SW480 (cell line): Measurements from ENCODE around the gene CDH20.
A peak's percentile ranks its signal among the peaks of the same experiment; 100 is the strongest.

Experiments used
- DNase-seq: peaks from one replicate; pipeline ENCODE4 v3.0.0-alpha.2; 2016; ENCODE audit warnings: low spot score

CDH20 gene

DNA sequence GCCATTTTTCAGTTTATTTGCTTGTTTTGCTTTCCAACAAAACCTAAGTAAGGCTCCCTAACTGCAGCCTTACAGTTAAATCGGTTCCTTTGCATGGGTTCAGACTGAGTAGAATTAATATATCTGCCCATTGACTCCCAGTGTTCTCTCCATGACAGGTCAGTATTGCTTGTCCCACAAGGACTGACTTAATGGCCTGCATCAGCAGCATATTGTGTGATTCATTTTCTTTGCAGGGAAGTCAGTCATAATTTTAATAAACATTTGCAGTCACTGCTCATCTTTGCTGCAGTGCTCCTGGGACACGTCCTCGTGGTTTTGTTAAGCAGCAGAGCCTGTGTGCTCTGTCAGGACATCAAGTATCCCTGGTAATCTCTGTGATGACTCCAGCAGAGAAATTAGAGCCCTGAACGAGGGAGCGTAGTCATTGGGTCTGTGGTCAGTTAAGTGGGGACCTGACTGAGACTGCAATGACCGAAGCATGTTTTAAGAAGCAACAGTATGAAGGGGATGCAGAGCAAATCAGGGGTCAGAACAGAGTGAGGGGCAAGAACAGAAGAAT lies 93.3 kb downstream of the CDH20 start:
- no peak for DNase-seq

DNA sequence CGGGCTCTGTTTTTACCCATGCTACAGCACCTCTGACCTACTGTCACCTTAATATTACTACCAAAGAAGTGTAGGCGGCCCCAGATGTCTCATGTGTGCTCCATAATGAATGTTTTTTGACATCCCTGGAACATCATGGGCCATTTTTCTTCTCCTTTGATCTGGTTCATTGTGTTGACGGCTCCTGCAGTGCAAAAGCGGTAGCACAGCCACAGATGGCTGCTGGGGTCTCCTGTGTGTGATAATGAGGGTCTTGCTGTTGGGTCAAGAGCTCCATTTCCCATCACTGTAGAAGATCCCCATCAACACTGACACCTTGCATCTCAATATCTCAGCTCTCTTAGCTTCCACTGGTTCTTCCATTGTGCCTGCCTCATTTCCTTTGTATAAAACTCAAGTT lies 95.0 kb downstream of the CDH20 start:
- DNase-seq: no peak

DNA sequence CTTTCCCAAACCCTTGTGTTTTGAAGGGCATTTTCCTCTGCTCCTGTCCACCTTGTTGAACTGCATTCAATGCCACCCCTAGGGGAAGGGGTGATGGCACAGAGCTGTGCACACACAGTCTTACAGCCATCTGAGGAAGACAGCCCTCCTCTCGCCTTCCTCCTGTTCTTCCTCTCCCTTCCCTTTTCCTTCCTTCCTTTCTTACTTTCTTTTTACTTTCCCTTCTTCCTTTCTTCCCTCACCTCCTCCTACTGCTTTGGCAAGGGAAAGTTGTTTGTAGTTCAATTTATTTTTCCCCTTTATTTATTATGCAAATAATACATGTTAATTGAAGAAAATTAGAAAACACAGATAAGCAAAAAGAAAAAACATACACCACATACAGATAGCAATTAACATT lies 99.4 kb downstream of the CDH20 start:
- no peak for DNase-seq

DNA sequence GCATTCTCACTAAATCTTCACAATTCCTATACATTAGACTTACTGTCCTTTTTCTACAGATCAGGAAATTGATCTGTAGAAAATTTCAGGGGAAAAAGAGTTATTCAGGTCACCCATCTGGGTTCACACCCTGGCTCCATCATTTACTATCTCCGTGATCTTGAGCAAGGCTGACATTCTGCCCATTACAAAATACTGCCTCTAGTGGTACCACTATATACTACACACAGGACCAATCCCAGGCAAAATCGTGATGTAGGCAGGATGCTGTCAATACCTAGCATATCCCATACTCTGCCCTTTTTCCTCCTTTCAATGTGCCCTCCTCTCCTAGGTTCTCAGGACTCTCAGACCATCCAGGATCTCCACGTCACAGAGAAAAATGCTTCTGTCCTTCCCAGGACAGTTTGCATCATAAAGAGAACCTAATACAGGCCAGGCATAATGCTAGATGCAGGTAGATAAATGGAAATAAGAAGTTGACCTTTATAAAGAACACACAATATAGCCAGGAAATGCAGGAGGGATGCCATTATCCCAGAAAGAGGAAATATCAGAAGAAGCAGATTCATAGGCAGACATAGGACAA lies 101.9 kb downstream of the CDH20 start:
- no peak for DNase-seq

DNA sequence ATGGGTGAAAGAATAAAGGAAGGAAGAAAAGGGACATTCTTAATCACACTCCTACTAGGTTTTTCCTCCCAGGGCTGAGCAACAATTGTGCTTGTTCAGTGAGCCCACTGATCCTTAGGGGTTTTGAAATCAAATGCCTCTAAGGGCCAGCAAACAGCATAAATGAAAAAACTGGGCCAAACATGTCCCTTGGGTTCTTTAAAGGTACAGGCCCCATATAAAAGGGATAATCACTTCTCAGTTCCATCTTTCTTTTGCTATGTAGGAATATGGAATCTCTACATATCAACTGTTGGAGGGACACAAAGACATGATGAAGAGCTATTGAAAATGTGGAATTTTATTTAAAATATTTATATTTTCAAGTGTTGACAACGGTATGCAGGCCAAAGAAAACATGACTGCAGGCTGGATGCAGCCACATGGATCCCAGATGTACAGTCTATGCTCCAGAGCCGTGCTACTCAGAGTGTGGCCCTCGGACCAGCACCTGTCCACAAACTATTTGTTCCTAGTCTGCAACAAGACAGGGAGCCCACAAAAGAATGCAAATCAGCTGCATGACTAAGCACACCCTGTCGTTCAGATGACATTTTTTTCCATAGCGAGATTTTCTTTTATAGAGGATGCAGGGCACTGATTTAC lies 110.0 kb downstream of the CDH20 start:
- DNase-seq: no peak

DNA sequence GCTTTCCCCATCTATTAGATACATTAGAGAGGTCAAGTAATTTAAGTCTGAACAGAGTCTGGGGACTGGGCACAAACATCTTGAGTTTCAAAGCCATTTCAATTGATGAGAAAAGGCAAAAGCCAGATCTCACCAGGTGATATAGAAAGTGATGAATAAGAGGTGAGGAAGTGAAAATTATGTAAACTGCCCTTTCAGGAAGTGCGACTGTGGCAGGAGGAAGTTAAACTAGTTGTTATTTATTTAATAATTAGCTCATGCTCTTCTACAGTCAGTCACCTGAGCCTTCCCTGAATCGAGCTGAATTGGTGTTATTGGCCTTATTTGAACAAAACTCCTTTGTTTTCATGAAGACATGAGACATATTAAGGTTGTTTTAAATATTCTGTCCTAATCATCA lies 115.1 kb downstream of the CDH20 start:
- DNase-seq: no peak

DNA sequence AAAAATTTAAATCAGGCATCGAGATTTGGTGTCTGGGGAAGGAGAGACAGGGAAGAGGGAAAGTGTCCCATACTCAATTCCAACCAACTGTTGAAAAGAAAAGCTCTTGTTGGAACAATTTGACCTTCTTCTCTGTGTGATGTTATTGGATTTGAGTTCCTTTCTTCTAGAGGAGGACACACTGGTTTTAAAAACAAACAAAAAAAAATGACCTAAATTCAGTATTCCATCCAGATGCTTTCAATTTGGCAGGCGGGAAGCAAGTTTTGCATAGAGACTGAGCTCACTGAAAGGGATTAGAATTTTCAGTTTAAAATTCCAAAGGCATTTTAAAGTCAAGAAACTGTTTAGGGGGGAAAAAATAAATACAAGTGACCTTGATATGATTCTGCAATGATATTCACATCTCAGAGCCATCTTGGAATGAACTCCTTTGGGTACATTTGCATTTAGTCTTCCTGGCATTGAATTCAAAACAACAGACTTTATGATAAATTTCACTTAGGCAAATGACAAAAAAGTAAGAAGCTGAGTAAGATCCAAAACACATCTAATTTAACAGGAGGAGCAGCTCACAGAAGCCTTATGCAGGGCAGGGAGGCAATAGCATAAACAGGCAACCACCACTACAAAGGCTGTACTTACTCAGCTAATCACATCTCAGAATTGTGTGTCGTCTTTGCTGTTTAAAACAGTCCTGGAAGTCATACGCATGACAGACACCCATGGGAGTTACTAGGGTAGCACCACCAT lies 126.8 kb downstream of the CDH20 start:
- no peak for DNase-seq

DNA sequence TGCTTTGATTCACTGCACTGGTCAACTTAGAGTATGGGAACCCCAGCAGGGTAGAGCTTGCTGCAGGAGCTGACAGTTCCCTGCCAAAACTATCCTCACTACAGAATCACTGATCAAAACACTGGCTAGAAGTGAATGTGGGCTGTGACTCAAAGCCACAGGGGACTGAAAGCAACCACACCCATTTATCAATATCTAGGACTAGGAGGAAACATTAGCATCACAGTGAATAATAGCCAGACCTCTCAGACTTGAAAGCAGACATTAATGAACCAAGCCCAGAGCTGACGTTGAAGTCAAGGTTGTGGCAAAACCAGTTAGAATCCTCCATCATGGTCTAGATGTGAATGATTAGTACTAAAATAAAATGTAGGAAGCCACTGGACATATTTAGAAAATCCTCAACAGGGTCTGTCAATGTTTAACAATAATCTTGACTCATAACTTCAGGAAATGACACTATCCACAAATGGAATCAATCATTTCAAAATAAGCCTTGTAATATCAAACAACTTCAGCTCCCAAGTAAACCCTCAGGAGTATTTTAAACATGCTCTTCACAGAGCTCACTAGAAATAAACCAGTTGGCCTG lies 131.4 kb downstream of the CDH20 start:
- no peak for DNase-seq

DNA sequence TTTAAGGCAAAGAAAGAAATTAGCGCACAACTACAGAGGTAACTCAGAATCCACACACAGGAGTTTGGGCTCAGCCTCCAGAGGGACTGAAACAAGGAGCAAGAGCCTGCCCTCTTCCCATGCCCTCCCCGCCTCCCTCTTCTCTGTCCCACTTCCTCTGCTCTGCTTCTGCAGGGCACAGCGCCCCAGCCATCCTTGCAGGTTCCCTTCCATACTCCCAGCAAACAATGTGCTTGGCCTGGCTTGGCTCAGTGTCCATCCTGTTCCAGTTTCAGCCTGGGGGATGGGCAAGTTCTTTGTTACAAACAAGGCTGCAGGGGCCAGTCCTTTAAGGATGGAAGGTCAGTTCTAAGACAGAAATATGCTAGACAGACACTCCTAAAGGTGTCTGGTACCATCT lies 133.5 kb downstream of the CDH20 start:
- no peak for DNase-seq

DNA sequence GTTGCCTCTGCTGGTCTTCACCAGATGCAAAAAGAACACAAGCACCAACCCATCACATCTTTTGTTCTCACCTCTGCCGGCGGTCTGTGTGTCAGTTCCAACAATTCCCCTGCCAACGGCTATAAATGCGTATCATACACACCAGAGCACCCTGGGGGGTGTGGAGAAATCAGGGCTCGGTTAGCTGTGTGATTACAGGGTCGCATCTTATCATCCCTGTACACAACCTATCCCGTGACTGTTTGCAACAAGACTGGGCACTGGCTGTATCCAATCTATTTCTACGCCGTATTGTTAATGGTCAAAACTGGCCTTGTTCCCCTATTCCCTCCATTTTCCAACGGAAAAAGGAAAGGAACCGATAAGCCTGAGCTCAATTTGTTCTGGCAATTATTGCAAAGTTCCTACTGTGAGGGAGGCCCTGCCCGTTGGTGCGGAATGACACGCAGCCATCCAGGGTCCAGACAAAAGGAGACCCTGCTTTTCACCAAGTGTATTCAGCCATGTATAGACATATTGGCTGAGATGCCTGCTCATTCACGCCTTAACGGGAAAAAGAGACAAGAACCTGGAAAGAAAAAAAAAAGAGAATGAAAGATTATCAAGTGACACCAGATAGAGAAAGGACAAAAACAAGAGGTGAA lies 136.9 kb downstream of the CDH20 start:
- DNase-seq: no peak

DNA sequence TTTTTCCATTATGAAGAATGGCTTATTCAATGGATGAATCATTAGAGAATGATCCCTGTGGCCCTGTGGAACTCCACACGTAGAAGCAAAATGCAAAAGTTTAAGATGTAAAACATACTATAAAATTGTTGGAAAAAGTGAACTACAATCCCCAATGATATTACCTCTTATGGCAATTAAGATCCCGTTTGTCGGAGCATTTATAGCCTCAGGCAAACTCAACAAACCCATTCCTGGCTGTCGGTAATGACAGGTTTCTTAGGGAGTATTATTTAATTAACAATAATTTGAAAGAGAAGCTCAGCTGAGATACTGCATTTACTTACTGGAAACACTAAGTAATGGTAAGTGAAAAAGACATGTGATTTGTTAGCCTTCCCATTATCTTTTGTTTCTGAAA lies 138.3 kb downstream of the CDH20 start:
- DNase-seq: no peak

DNA sequence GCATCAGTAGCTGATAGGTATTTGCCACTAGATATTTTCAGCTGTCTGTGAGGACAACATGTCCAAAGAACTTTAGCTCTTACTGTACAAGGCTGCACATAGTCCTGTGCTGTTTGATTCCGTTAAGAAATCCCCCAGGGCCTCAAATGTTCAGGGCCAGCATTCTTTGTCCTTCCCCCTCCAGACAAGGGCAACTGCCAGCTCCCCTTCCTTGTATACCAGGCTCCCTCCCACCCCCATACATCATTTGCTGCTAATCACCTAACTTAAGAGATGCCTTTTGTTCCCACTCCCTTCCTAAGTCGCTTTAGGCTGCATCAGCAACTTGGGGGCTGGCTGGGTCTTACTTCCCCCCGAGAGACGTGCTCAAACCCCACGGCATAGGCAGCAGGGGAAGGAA lies 138.7 kb downstream of the CDH20 start:
- no peak for DNase-seq

DNA sequence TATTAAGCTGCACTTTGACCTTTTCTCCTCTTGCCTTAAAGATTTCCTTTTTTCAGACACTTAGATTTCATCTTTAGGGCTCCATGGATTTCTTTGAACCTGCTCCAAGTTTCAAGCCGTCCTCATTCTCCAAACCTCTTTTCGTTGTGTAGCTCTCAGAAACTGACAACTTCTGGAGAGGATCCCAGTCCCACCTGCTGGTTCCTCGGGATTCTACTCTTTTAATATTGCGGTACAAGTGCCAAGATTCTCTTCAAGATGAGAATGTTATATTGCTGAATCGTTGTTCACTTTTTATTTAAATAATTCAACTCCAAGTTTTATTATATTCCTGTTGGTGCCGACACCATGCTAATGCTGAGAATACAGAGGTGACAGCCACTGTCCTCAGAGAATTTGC lies 141.1 kb downstream of the CDH20 start:
- no peak for DNase-seq

DNA sequence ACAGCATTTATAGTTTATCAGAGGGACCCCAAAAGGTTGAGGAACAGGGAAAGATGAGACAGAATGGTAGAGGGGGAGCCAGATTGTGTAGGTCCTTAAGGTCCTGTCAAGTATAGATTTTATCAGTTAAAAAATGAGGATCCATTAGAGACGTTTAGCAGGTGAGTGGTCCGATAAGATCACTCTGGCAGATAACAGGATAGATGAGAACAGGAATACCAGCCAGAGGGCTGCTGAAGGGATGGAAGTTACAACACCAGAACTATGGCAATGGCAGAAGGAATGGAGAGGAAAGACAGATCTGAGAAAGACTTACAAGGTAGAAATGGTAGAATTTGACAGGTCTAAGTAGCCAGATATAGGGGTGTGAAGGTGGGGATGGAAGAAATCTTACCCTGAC lies 141.7 kb downstream of the CDH20 start:
- DNase-seq: no peak

DNA sequence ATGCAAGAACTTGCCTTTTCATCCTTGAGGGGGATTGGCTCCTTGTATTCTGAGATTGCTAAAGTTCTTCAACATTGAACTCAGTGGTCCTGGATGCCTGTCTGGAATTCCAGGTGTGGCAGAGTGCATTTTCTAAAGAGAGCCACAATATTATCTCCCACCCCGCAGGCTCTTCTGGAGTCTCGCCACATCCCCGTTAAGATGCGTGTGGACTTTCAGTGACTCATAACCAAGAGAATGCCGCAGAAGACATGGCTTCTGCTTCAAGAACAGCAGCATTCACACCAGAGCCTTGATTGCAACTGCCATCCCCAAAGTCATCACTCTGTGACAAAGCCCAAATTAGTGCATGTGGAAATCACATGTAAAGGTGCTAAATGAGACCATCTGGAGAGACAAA lies 142.7 kb downstream of the CDH20 start:
- DNase-seq: no peak

DNA sequence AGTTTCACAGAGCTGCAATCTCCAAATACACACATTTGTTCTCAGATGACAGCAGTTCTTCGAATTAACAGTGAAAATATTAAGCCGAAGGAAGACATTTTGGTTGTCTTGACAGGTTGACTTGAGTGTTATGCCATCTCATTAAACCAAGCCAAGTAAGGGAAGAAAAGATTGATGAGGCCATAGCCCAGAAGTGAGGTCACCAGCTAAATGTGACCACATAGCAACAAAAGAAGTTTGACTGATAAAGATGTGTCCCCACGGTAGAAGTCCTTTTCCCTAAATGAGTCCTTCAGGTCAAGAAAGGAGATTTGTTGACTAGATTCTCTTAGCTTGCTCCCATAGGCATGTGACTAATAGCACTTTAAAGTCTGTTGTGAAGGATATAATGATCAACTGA lies 156.1 kb downstream of the CDH20 start:
- no peak for DNase-seq

DNA sequence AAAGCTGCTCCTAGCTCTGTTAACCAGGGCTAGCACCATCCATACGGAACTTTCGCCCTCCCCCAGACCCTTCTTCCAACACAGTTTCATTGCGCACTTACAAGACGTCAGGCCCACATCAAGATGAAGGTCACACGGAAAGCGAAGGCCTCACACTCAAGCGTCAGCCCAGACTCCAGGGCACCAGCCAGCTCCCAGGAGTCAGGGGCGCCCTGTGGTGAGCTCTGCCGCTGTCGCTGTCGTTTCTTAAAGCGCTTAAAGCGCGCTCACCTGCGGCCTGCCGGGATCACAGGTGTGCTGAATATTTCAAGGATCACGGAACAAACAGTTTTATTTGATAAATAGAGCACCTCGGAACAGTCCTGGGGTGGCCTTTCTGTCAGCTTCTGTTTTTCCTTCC lies 163.1 kb downstream of the CDH20 start:
- DNase-seq: no peak

DNA sequence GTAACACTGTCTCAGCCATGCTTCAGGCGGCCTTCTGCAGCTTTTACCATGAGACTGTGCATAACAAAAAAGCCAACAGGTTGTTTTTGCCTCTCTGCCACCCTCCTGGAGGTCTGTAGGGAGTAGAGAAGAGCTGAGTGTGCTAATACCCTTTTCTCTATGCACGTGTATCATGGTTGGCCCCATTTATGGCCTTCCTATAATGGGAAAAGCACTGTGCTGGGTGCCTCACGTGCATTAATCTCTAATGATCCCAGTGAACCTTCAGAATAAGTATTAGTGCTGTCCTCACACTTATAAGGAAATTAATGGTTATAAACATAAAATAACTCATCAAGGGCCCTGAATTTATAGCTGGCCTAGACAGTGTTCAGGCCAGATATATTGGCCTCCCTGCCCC lies 164.2 kb downstream of the CDH20 start:
- no peak for DNase-seq

DNA sequence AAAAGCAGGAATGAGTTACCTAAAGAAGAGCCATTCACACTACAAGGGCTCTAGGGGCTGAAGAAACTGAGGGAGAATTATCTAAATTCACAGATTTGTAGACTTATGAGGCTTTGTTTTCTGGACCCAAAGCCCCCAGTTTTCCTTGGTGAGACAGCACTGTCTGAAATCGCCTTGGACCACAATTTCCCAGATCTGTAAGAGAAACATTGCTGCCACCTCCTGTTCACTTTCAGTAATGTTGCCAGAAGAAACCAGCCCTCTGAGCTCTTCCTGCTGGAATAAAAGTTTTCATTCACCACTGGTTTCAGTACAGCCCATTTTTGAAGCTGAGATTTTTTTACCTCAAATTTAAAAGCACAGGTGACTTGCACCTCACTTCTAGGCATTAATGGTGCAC lies 169.2 kb downstream of the CDH20 start:
- peak; percentile 34 for DNase-seq

DNA sequence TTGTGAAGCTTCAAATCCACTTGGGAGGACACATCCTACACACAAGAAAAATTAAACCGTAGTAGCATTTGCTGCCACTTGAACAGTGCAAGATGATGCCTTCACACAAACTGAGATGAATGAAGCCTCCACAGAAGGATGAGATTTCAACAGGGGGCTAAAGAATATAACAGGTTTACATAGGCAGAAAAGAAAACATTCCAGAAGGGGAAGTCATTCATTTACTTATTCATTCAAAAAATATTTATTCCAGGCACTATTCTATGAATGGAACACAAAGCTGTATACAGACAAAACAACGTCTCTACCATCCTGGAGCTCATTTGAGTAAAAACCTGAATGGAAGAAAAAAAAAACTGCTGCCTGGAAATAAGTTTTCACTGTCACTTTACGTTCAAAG lies 170.5 kb downstream of the CDH20 start:
- no peak for DNase-seq

DNA sequence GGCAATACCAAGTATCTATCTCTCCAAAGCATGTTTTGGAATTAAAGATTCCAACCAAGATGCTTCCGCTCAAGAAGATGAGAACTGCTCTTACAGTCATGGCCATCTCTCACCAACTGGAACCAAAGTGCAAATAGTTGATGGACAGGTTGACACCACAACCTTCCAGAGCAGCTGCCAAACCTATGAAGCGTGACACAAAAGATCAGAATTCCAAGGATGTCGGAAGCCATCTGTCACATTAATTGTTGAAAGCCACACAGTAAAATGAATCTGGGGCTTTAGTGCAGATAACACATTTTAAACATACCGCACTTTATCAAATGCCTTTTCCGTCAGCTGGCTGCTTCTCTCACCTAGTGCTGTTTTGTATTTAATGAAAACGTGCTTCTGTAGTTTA lies 195.7 kb downstream of the CDH20 start:
- DNase-seq: peak; percentile 4

DNA sequence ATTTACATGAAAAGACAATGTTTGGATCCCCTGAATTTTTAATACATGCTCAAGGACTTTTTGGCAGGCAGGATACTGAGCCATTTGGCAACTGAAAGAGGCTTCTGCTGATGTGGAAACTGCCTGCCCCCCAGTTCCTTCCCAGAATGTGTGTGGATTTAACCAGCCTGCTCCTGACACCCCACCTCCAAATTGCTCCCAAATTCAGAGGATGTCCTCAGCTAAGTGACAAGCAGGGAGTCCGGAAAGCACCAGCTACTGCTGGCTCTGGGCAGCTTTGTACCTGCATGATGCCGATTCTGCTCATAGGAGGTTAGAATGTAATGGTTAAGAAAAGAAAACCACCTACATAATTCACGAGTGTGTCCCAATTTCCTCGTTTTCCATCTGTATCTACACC lies 197.5 kb downstream of the CDH20 start:
- no peak for DNase-seq

DNA sequence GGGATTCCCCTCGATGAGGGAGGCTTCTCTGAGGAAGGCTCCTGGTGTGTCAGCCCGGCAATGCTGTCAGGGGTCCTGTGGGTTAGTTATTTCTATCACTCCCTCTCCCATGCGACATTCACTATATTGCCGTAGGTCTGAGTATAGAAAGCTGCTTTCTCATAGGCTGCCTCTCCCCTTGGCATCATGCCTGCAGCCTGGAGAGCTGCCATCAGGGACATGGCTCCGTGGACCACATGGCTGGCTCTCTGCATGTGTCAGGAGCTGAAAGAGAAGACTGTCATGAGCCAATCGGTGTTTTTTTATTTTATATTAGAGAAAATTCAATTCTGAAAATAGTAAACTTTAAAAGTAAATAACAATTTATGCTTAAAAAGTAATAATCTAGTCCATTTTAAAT lies 198.0 kb downstream of the CDH20 start:
- DNase-seq: no peak
